Activated CD4-positive, alpha-beta T cell treated with anti-CD3 and anti-CD28 coated beads for 4 hours (primary cell): ENCODE data around the gene CFAP157.

ENCODE experiments used
- DNase-seq, 2 donors: peaks; one replicate each; pipeline ENCODE4 v3.0.0-alpha.2; 2020

Gene CFAP157

DNA sequence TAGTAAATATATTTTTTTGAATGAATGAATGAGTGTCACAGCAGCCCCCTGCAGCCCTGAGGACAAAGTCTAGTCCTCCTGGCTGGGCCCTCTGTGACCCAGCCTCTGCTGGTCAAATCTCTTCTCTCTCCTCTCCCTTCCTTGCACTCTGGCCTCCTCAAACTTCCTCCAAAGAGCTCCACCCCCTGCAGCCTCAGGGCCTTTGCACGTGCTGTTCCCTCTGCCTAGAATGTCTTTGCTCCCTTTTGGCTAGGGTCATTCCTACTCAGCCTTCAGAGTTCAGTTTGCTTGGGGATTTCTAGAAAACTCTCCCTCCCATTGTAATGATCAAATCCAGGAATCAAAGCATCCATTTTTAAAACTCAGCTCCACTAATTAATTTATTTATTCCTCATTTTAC, 58.6 kb downstream of the CFAP157 start:
- no peak for DNase-seq
